ENCODE data around the gene MYH16. TPM values are rescaled to one million over a fixed set of nuclear protein-coding genes. Genes with fewer than 3 reads are reported as not detected.

The MYH16 gene
- total and polyA plus RNA-seq, 5 experiments from 2014 or later = not detected

GRCh38 chr7:99290980-99291607 lies 18.5 kb downstream of the MYH16 start:
- Mint-ChIP-seq H3K4me3 (no peak overlapping the region), H3K27me3 (no peaks in the 10 kb centered on the region), H3K27ac (no peak overlapping the region), H3K36me3 (no peaks in the 10 kb centered on the region), H3K9me3 (no peaks in the 10 kb centered on the region), H3K4me1 (no peaks in the 10 kb centered on the region)
- POLR2A ChIA-PET = no interaction called here
- ATAC-seq = no peak
- DNase-seq = no peak

- Mint-ChIP-seq H3K4me1 (no peaks in the 10 kb centered on the region), H3K9me3 (no peaks in the 10 kb centered on the region), H3K27me3 (no peaks in the 10 kb centered on the region), H3K36me3 (no peaks in the 10 kb centered on the region), H3K4me3 (no peak overlapping the region), H3K27ac (no peak overlapping the region)
- POLR2A ChIA-PET = no interaction called here
- DNase-seq = no peak
- no peak for ATAC-seq
Measured at GRCh38 chr7:99292127-99292526, 19.5 kb downstream of the MYH16 start.

GRCh38 chr7:99293167-99293566 lies 20.5 kb downstream of the MYH16 start:
- DNase-seq (peak in 1 of 10 donors; percentile 10), ATAC-seq (no peak)
- Mint-ChIP-seq H3K9me3 (no peaks in the 10 kb centered on the region), H3K27ac (peak overlapping the region in 1 of 10 donors; percentile 21), H3K4me3 (no peak overlapping the region), H3K27me3 (no peaks in the 10 kb centered on the region), H3K4me1 (no peaks in the 10 kb centered on the region), H3K36me3 (no peaks in the 10 kb centered on the region)
- POLR2A ChIA-PET = no interaction called here

GRCh38 chr7:99293650-99294049 lies 21.0 kb downstream of the MYH16 start:
- ATAC-seq = no peak
- H3K9me3 Mint-ChIP-seq = no peaks in the 10 kb centered on the region
- H3K27ac Mint-ChIP-seq = peak overlapping the region in 1 of 10 donors; percentile 21
- DNase-seq = peak in 1 of 10 donors; percentile 21
- H3K4me3 Mint-ChIP-seq = no peak overlapping the region
- H3K27me3 Mint-ChIP-seq = no peaks in the 10 kb centered on the region
- no peaks in the 10 kb centered on the region for H3K36me3 Mint-ChIP-seq
- H3K4me1 Mint-ChIP-seq = no peaks in the 10 kb centered on the region
- POLR2A ChIA-PET = no interaction called here

- Mint-ChIP-seq H3K4me3 (no peak overlapping the region), H3K27me3 (no peaks in the 10 kb centered on the region), H3K27ac (no peak overlapping the region), H3K9me3 (no peaks in the 10 kb centered on the region), H3K36me3 (no peaks in the 10 kb centered on the region), H3K4me1 (no peaks in the 10 kb centered on the region)
- peak in 1 of 10 donors; percentile 19 for DNase-seq
- ATAC-seq = no peak
- POLR2A ChIA-PET = no interaction called here
Measured at GRCh38 chr7:99296471-99296870, 23.8 kb downstream of the MYH16 start.

- Mint-ChIP-seq H3K27me3 (no peaks in the 10 kb centered on the region), H3K27ac (no peak overlapping the region), H3K9me3 (no peaks in the 10 kb centered on the region), H3K4me3 (no peak overlapping the region), H3K4me1 (no peaks in the 10 kb centered on the region), H3K36me3 (no peaks in the 10 kb centered on the region)
- DNase-seq (no peak), ATAC-seq (no peak)
- POLR2A ChIA-PET = no interaction called here
Measured at GRCh38 chr7:99301496-99301895, 28.9 kb downstream of the MYH16 start.

GRCh38 chr7:99305473-99306260 lies 33.0 kb downstream of the MYH16 start:
- peaks cover 0 to 4% (median 0%) of the 10 kb centered on the region in 5 donors for H3K27me3 Mint-ChIP-seq

GRCh38 chr7:99308461-99309074 lies 35.9 kb downstream of the MYH16 start:
- Mint-ChIP-seq H3K9me3 (peaks cover 0 to 3% (median 0%) of the 10 kb centered on the region in 9 donors), H3K4me3 (no peak overlapping the region), H3K27ac (no peak overlapping the region), H3K4me1 (peaks cover 0 to 4% (median 0%) of the 10 kb centered on the region in 4 donors), H3K36me3 (no peaks in the 10 kb centered on the region), H3K27me3 (peaks cover 0 to 4% (median 0%) of the 10 kb centered on the region in 5 donors)
- DNase-seq = no peak
- POLR2A ChIA-PET = no interaction called here
- ATAC-seq = no peak

More at GRCh38 chr7:99305473-99306260, 33.0 kb downstream of the MYH16 start:
- Mint-ChIP-seq H3K9me3 (peaks cover 0 to 3% (median 0%) of the 10 kb centered on the region in 9 donors), H3K4me3 (no peak overlapping the region), H3K27ac (peak overlapping the region in 1 of 10 donors; percentile 69), H3K4me1 (no peaks in the 10 kb centered on the region), H3K36me3 (no peaks in the 10 kb centered on the region)
- POLR2A ChIA-PET = no interaction called here
- DNase-seq (no peak), ATAC-seq (no peak)

- peaks cover 0 to 4% (median 0%) of the 10 kb centered on the region in 4 donors for H3K4me1 Mint-ChIP-seq
- no peaks in the 10 kb centered on the region for H3K36me3 Mint-ChIP-seq
- no peak overlapping the region for H3K4me3 Mint-ChIP-seq
- DNase-seq (no peak), ATAC-seq (no peak)
- H3K27ac Mint-ChIP-seq = no peak overlapping the region
- peaks cover 0 to 3% (median 0%) of the 10 kb centered on the region in 9 donors for H3K9me3 Mint-ChIP-seq
- peaks cover 0 to 4% (median 0%) of the 10 kb centered on the region in 5 donors for H3K27me3 Mint-ChIP-seq
- POLR2A ChIA-PET = no interaction called here
Measured at GRCh38 chr7:99309111-99309510, 36.5 kb downstream of the MYH16 start.

GRCh38 chr7:99310004-99310403 lies 37.4 kb downstream of the MYH16 start:
- Mint-ChIP-seq H3K9me3 (peaks cover 0 to 3% (median 0%) of the 10 kb centered on the region in 9 donors), H3K27me3 (peaks cover 0 to 4% (median 0%) of the 10 kb centered on the region in 5 donors), H3K4me1 (peaks cover 0 to 4% (median 0%) of the 10 kb centered on the region in 4 donors), H3K4me3 (no peak overlapping the region), H3K27ac (no peak overlapping the region), H3K36me3 (no peaks in the 10 kb centered on the region)
- POLR2A ChIA-PET = no interaction called here
- no peak for ATAC-seq
- no peak for DNase-seq

- no peak overlapping the region for H3K4me3 Mint-ChIP-seq
- no peaks in the 10 kb centered on the region for H3K36me3 Mint-ChIP-seq
- ATAC-seq (no peak), DNase-seq (no peak)
- peaks cover 0 to 4% (median 0%) of the 10 kb centered on the region in 4 donors for H3K4me1 Mint-ChIP-seq
- peaks cover 0 to 3% (median 0%) of the 10 kb centered on the region in 5 donors for H3K27me3 Mint-ChIP-seq
- peaks cover 0 to 3% (median 0%) of the 10 kb centered on the region in 9 donors for H3K9me3 Mint-ChIP-seq
- H3K27ac Mint-ChIP-seq = no peak overlapping the region
- POLR2A ChIA-PET = no interaction called here
Measured at GRCh38 chr7:99311702-99312101, 39.1 kb downstream of the MYH16 start.

GRCh38 chr7:99312316-99313203 lies 39.9 kb downstream of the MYH16 start:
- no peak overlapping the region for H3K27ac Mint-ChIP-seq
- ATAC-seq (peak; percentile 67 to 81), DNase-seq (peak; percentile 39 to 85 (median 72))
- POLR2A ChIA-PET = no interaction called here
- peaks cover 0 to 4% (median 0%) of the 10 kb centered on the region in 4 donors for H3K4me1 Mint-ChIP-seq
- H3K36me3 Mint-ChIP-seq = no peaks in the 10 kb centered on the region
- H3K4me3 Mint-ChIP-seq = peak overlapping the region in 2 of 10 donors; percentile 19 to 53
- H3K9me3 Mint-ChIP-seq = peaks cover 0 to 3% (median 0%) of the 10 kb centered on the region in 9 donors
- peaks cover 0 to 2% (median 0%) of the 10 kb centered on the region in 5 donors for H3K27me3 Mint-ChIP-seq
